GM12878 (cell line): ENCODE data around the gene GRB10. TPM values are rescaled to one million over a fixed set of nuclear protein-coding genes. Genes with fewer than 3 reads are reported as not detected.

ENCODE experiments used
- ATAC-seq: fragments of 200-7000 bp; cut with Tn5 transposase; 3 replicates; pipeline ENCODE4 v1.9.1; 2020; ENCODE audit warnings: mild to moderate bottlenecking, moderate library complexity
- BruUV-seq: library from RNA; stranded (reverse); fragments of 400-500 nt; replicated peaks from 2 replicates; lab custom pipeline; 2021; lab: Mats Ljungman, UMichigan
- CTCF ChIA-PET: fragments of 300-600 bp; sonication (Branson Sonifier 250); formaldehyde crosslinking; extraction: SDS; loops from one replicate; lab custom pipeline; 2021; ENCODE audit warnings: inconsistent platforms; lab: Yijun Ruan, JAX
- POLR2A ChIA-PET: fragments of 350-600 bp; formaldehyde crosslinking; extraction: SDS; loops from one replicate; lab custom pipeline; 2021; ENCODE audit warnings: inconsistent platforms; lab: Charles Lee
- RAD21 ChIA-PET: fragments of 300-600 bp; sonication (Branson Sonifier 250); formaldehyde crosslinking; loops from one replicate; lab custom pipeline; 2023; ENCODE audit warnings: antibody characterized with exemption; ENCODE audit not compliant: unreplicated experiment; lab: Charles Lee
- SMC1A ChIA-PET: fragments of 300-600 bp; sonication (Branson Sonifier 250); formaldehyde crosslinking; loops from one replicate; lab custom pipeline; 2023; ENCODE audit not compliant: unreplicated experiment, uncharacterized antibody; lab: Charles Lee
- DNase-seq: peaks from one replicate; pipeline ENCODE4 v3.0.0-alpha.2; 2011; ENCODE audit warnings: low read depth, low spot score
- FAIRE-seq: peaks from 3 replicates; lab custom pipeline; 2011; peaks lifted over from hg19 to GRCh38; lab: Jason Lieb, UNC
- H2AFZ ChIP-seq: 2 replicates; pipeline ENCODE4 v1.6.0; 2011; ENCODE audit warnings: low read depth, low read length, control low read depth; ENCODE audit not compliant: control insufficient read depth
- H3K27ac ChIP-seq: 2 replicates; pipeline ENCODE4 v1.5.1; 2011; ENCODE audit warnings: control low read depth; ENCODE audit not compliant: control insufficient read depth, insufficient read depth
- H3K27me3 ChIP-seq, 2 experiments: replicated peaks in 1 of 2; 2 replicates each; pipeline versions ENCODE4 v1.6.0 to v1.6.1; 2011; ENCODE audit warnings: low read length in 1 of 2; ENCODE audit not compliant: control insufficient read depth in 2 of 2, insufficient read depth in 2 of 2
- H3K36me3 ChIP-seq, 2 experiments: 2 replicates each; pipeline ENCODE4 v1.5.1; 2011; ENCODE audit warnings: low read length in 1 of 2; ENCODE audit not compliant: control insufficient read depth in 2 of 2, insufficient read depth in 2 of 2
- H3K4me1 ChIP-seq: 2 replicates; pipeline ENCODE4 v1.6.1; 2011; ENCODE audit warnings: mild to moderate bottlenecking, low read length, moderate library complexity, mixed read lengths; ENCODE audit not compliant: control insufficient read depth, insufficient read depth
- H3K4me2 ChIP-seq: 2 replicates; pipeline ENCODE4 v1.6.0; 2011; ENCODE audit warnings: control low read depth; ENCODE audit not compliant: control insufficient read depth, insufficient read depth
- H3K4me3 ChIP-seq: fragments of 200-600 bp; sonication (generic); 2 replicates; pipeline ENCODE4 v1.5.1; 2016
- H3K79me2 ChIP-seq: 2 replicates; pipeline ENCODE4 v1.6.0; 2011; ENCODE audit warnings: low read length; ENCODE audit not compliant: control insufficient read depth, insufficient read depth
- H3K9ac ChIP-seq: 2 replicates; pipeline ENCODE4 v1.8.0; 2011; ENCODE audit warnings: low read length, control low read depth, mixed read lengths; ENCODE audit not compliant: control insufficient read depth, insufficient read depth
- H3K9me3 ChIP-seq: replicated peaks from 3 replicates; pipeline ENCODE4 v1.5.1; 2011; ENCODE audit warnings: mild to moderate bottlenecking, low read length; ENCODE audit not compliant: control insufficient read depth, insufficient read depth
- H4K20me1 ChIP-seq: 2 replicates; pipeline ENCODE4 v1.6.0; 2011; ENCODE audit not compliant: control insufficient read depth, insufficient read depth
- EP300 ChIP-seq, 2 experiments: fragments of 150-350 bp in 1 of 2; IDR thresholded peaks; 2 replicates each; pipeline ENCODE4 v1.6.1; 2011 to 2012; ENCODE audit warnings: low read depth in 2 of 2, low read length in 2 of 2, borderline replicate concordance in 1 of 2, improper control_type of control experiment in 1 of 2, inconsistent platforms in 1 of 2; ENCODE audit not compliant: control insufficient read depth in 1 of 2
- HDAC6 ChIP-seq: fragments of 200-600 bp; sonication (generic); IDR thresholded peaks from one replicate; pipeline ENCODE4 v1.8.0; 2017; ENCODE audit warnings: antibody characterized with exemption; ENCODE audit not compliant: unreplicated experiment
- HDGF ChIP-seq: fragments of 450-650 bp; IDR thresholded peaks from 2 replicates; pipeline ENCODE4 v1.6.1; 2016; ENCODE audit warnings: antibody characterized with exemption
- MEF2B ChIP-seq: fragments of 450-650 bp; IDR thresholded peaks from 2 replicates; pipeline ENCODE4 v1.6.1; 2018; ENCODE audit warnings: mild to moderate bottlenecking, moderate library complexity; ENCODE audit not compliant: partially characterized antibody, poor library complexity, severe bottlenecking
- MXI1 ChIP-seq: fragments of 150-350 bp; IDR thresholded peaks from 2 replicates; pipeline ENCODE4 v1.6.1; 2011; ENCODE audit warnings: low read depth, mild to moderate bottlenecking, inconsistent platforms, low read length, improper control_type of control experiment
- NKRF ChIP-seq: fragments of 450-650 bp; conservative IDR thresholded peaks from 2 replicates; pipeline ENCODE4 v1.6.1; 2017; ENCODE audit warnings: mild to moderate bottlenecking, moderate library complexity
- NR2F1 ChIP-seq: fragments of 450-650 bp; conservative IDR thresholded peaks from 2 replicates; pipeline ENCODE4 v1.6.1; 2017; ENCODE audit warnings: mild to moderate bottlenecking
- PAX5 ChIP-seq: IDR thresholded peaks from 2 replicates; pipeline ENCODE4 v1.6.1; 2011; ENCODE audit warnings: low read depth, low read length, borderline replicate concordance
- POLR2AphosphoS2 ChIP-seq: IDR thresholded peaks from 2 replicates; pipeline ENCODE4 v1.6.1; 2011; ENCODE audit warnings: low read depth, mild to moderate bottlenecking, low read length, improper control_type of control experiment, moderate library complexity
- POLR2AphosphoS5 ChIP-seq: IDR thresholded peaks from 2 replicates; pipeline ENCODE4 v1.6.1; 2011; ENCODE audit warnings: mild to moderate bottlenecking, low read length, inconsistent platforms
- RELA ChIP-seq: fragments of 450-650 bp; IDR thresholded peaks from 2 replicates; pipeline ENCODE4 v1.8.0; 2014; ENCODE audit warnings: borderline replicate concordance; ENCODE audit not compliant: partially characterized antibody
- SMC3 ChIP-seq: IDR thresholded peaks from 2 replicates; pipeline ENCODE4 v1.6.1; 2011; ENCODE audit warnings: low read length, improper control_type of control experiment, borderline replicate concordance
- TCF12 ChIP-seq: IDR thresholded peaks from 2 replicates; pipeline ENCODE4 v1.6.1; 2011; ENCODE audit warnings: low read depth, mild to moderate bottlenecking, low read length
- WRNIP1 ChIP-seq: IDR thresholded peaks from 2 replicates; pipeline ENCODE4 v1.6.1; 2011; ENCODE audit warnings: low read depth, low read length, improper control_type of control experiment, borderline replicate concordance
- WGBS: methylation state at CpG from one replicate; pipeline ENCODE4 v1.1.6; 2016; ENCODE audit warnings: low lambda C conversion rate; ENCODE audit not compliant: insufficient replicate concordance, insufficient coverage; ENCODE audit errors: missing lambda C conversion rate; 5-methylcytosine and 5-hydroxymethylcytosine counted together
- in situ Hi-C: fragments of 300-500 bp; cut with MboI; formaldehyde crosslinking; loops from 9 replicates; pipeline ENCODE4 v1.14.3; 2018; ENCODE audit warnings: mixed read lengths
- intact Hi-C: fragments of 100-400 bp; cut with micrococcal nuclease; formaldehyde crosslinking; loops from one replicate; pipeline ENCODE4 v1.14.2; 2022; ENCODE audit not compliant: unreplicated experiment
- polyA plus RNA-seq, 11 experiments: library from polyadenylated mRNA; depleted of rRNA in 4 of 11; unstranded in 6 of 11; stranded (reverse) in 5 of 11; fragments of >200 nt; fragmentation: Nextera tagmentation in 4 of 11; fragmentation: Illumina TruSeq in 1 of 11; extraction: Ambion mirVana in 4 of 11; extraction: Trizol in 1 of 11; gene quantifications; 1 replicate in 1 of 11; 2 replicates in 10 of 11; pipeline versions ENCODE4 v1.2.1 to v1.2.3, GENCODE V29; 2011 to 2016; ENCODE audit warnings: inconsistent platforms in 2 of 11, missing spikeins in 2 of 11, low read depth in 1 of 11
- total RNA-seq, 4 experiments: library from RNA; depleted of rRNA in 3 of 4; stranded (reverse); fragments of >200 nt in 3 of 4; fragmentation: Illumina TruSeq in 1 of 4; extraction: Trizol in 1 of 4; gene quantifications; 2 replicates each; pipeline versions ENCODE4 v1.2.1 to v1.2.3, GENCODE V29; 2013 to 2021
- TF ChIP-seq, protein P1 (sequence below), 3 experiments: IDR thresholded peaks in 2 of 3; conservative IDR thresholded peaks in 1 of 3; 2 replicates each; pipeline ENCODE4 v1.5.1; 2011; ENCODE audit warnings: low read depth in 3 of 3, low read length in 3 of 3, mild to moderate bottlenecking in 3 of 3, control low read depth in 2 of 3, moderate library complexity in 2 of 3, inconsistent platforms in 1 of 3, mixed read lengths in 1 of 3; ENCODE audit not compliant: control insufficient read depth in 2 of 3, insufficient read depth in 1 of 3; ENCODE audit errors: extremely low read depth in 1 of 3
- TF ChIP-seq, protein P2 (sequence below): fragments of 450-650 bp; IDR thresholded peaks from 2 replicates; pipeline ENCODE4 v1.6.1; 2017; ENCODE audit warnings: mild to moderate bottlenecking

GRB10 gene
- total and polyA plus RNA-seq, 10 of the 15 experiments (the other 5 are each of a cell fraction or from before 2014, with no cell fraction given) = 0.04 to 0.33 TPM; not detected in 8

GRCh38 chr7:50801907-50802306 is 19.2 kb upstream of the GRB10 start:
- CTCF ChIA-PET = no interaction called here
- in situ Hi-C loops (no loop called here), intact Hi-C loops (no loop called here)
- Histone ChIP-seq H3K9me3 (no peaks in the 10 kb centered on the region), H3K4me1 (no peaks in the 10 kb centered on the region), H3K4me3 (no peak overlapping the region), H4K20me1 (no peaks in the 10 kb centered on the region), H3K4me2 (no peak overlapping the region), H3K27ac (no peak overlapping the region), H3K27me3 (no peaks in the 10 kb centered on the region; a peak in 1 of 4 replicates), H3K36me3 (no peaks in the 10 kb centered on the region), H2AFZ (no peak overlapping the region), H3K79me2 (no peaks in the 10 kb centered on the region), H3K9ac (no peak overlapping the region)
- RAD21 ChIA-PET = no interaction called here
- SMC1A ChIA-PET = no interaction called here
- BruUV-seq = no TSS peak
- 56% methylated on average over 1 of the region's 1 CpG for WGBS
- no peak for DNase-seq
- FAIRE-seq = no peak
- TF ChIP-seq, protein P1, sequence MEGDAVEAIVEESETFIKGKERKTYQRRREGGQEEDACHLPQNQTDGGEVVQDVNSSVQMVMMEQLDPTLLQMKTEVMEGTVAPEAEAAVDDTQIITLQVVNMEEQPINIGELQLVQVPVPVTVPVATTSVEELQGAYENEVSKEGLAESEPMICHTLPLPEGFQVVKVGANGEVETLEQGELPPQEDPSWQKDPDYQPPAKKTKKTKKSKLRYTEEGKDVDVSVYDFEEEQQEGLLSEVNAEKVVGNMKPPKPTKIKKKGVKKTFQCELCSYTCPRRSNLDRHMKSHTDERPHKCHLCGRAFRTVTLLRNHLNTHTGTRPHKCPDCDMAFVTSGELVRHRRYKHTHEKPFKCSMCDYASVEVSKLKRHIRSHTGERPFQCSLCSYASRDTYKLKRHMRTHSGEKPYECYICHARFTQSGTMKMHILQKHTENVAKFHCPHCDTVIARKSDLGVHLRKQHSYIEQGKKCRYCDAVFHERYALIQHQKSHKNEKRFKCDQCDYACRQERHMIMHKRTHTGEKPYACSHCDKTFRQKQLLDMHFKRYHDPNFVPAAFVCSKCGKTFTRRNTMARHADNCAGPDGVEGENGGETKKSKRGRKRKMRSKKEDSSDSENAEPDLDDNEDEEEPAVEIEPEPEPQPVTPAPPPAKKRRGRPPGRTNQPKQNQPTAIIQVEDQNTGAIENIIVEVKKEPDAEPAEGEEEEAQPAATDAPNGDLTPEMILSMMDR (IDR thresholded peaks at IDR 0.05 in 2 of 3, conservative IDR thresholded peaks at IDR 0.05 in 1 of 3; ENCODE audit: control insufficient read depth in 2 of 3, extremely low read depth in 1 of 3, insufficient read depth in 1 of 3, low read depth in 3 of 3, low read length in 3 of 3) = no peak
- TF ChIP-seq POLR2AphosphoS2 = no peak
- TF ChIP-seq NKRF = no peak
- TF ChIP-seq HDGF = no peak
- no peak for TF ChIP-seq WRNIP1
- no peak for TF ChIP-seq SMC3
- TF ChIP-seq HDAC6 = no peak
- no peak for TF ChIP-seq PAX5
- no peak for TF ChIP-seq POLR2AphosphoS5
- TF ChIP-seq TCF12 = no peak
- TF ChIP-seq, protein P2, sequence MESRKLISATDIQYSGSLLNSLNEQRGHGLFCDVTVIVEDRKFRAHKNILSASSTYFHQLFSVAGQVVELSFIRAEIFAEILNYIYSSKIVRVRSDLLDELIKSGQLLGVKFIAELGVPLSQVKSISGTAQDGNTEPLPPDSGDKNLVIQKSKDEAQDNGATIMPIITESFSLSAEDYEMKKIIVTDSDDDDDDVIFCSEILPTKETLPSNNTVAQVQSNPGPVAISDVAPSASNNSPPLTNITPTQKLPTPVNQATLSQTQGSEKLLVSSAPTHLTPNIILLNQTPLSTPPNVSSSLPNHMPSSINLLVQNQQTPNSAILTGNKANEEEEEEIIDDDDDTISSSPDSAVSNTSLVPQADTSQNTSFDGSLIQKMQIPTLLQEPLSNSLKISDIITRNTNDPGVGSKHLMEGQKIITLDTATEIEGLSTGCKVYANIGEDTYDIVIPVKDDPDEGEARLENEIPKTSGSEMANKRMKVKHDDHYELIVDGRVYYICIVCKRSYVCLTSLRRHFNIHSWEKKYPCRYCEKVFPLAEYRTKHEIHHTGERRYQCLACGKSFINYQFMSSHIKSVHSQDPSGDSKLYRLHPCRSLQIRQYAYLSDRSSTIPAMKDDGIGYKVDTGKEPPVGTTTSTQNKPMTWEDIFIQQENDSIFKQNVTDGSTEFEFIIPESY = no peak
- no peak for TF ChIP-seq MXI1
- TF ChIP-seq EP300 (IDR thresholded peaks at IDR 0.05; ENCODE audit: borderline replicate concordance in 1 of 2, control insufficient read depth in 1 of 2, low read depth in 2 of 2, low read length in 2 of 2) = no peak
- no peak for TF ChIP-seq RELA
- no peak for TF ChIP-seq NR2F1
- TF ChIP-seq MEF2B = no peak
- no peak for ATAC-seq
- POLR2A ChIA-PET = no interaction called here
